Measurements from ENCODE around the gene IRX2. TPM values are rescaled to one million over a fixed set of nuclear protein-coding genes. Genes with fewer than 3 reads are reported as not detected.

Gene IRX2
- total RNA-seq, 1 donor, result 7.2 TPM

- no peaks in the 10 kb centered on the region for H3K4me1 ChIP-seq (ENCODE audit: insufficient read depth, low read length)
These were observed 31.7 kb upstream of the IRX2 start for GRCh38 chr5:2783223-2783622.

DNA sequence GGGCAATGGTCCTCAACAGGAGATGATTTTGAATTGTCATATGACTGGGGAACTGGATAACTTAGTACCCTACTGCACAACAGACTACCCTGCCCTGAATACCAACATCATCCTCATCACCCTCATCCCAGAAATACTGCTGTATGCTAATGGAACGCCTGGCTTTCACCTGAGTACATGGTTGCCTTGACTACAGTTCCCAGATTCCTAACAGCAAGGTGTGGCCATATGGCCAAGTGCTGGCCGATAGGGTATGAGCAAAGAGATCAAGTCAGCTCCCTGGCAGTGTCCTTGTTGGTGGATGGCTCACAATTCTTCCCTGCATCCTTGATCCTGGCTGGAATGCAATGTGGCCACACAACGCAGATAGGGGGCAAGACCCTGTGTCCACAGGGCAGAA lies 31.2 kb upstream of the IRX2 start:
- no peak for DNase-seq (ENCODE audit: insufficient read length, low spot score, missing footprints)
- no peaks in the 10 kb centered on the region for H3K9me3 ChIP-seq (ENCODE audit: low read depth, low read length)
- no peak overlapping the region for H3K4me3 ChIP-seq (ENCODE audit: insufficient read depth, low read length)
- H4K20me1 ChIP-seq (ENCODE audit: insufficient read depth, low read length), result no peaks in the 10 kb centered on the region
- no peaks in the 10 kb centered on the region for H3K79me2 ChIP-seq (ENCODE audit: insufficient read depth, low read length)
- H3K27ac ChIP-seq (ENCODE audit: low read depth, low read length), result no peak overlapping the region
- no peak for TF ChIP-seq CTCF (IDR thresholded peaks at IDR 0.05; ENCODE audit: extremely low read depth, low read depth, low read length)
- H3K4me1 ChIP-seq (ENCODE audit: insufficient read depth, low read length), result no peaks in the 10 kb centered on the region
- no peak overlapping the region for H2AFZ ChIP-seq (ENCODE audit: low read length)
- H3K4me2 ChIP-seq (ENCODE audit: insufficient read depth, low read length), result no peak overlapping the region
- H3K27me3 ChIP-seq (ENCODE audit: insufficient read depth, low read length), result no peaks in the 10 kb centered on the region
- no peaks in the 10 kb centered on the region for H3K36me3 ChIP-seq (ENCODE audit: insufficient read depth, low read length)

More at GRCh38 chr5:2783223-2783622, 31.7 kb upstream of the IRX2 start:
- Histone ChIP-seq H2AFZ (ENCODE audit: low read length) (no peak overlapping the region), H3K27me3 (ENCODE audit: insufficient read depth, low read length) (no peaks in the 10 kb centered on the region), H4K20me1 (ENCODE audit: insufficient read depth, low read length) (no peaks in the 10 kb centered on the region), H3K4me3 (ENCODE audit: insufficient read depth, low read length) (no peak overlapping the region), H3K9me3 (ENCODE audit: low read depth, low read length) (no peaks in the 10 kb centered on the region), H3K27ac (ENCODE audit: low read depth, low read length) (no peak overlapping the region), H3K79me2 (ENCODE audit: insufficient read depth, low read length) (no peaks in the 10 kb centered on the region), H3K36me3 (ENCODE audit: insufficient read depth, low read length) (no peaks in the 10 kb centered on the region), H3K4me2 (ENCODE audit: insufficient read depth, low read length) (no peak overlapping the region)
- no peak for DNase-seq (ENCODE audit: insufficient read length, low spot score, missing footprints)
- TF ChIP-seq CTCF (IDR thresholded peaks at IDR 0.05; ENCODE audit: extremely low read depth, low read depth, low read length), result no peak

- no peak overlapping the region for H3K27ac ChIP-seq (ENCODE audit: low read depth, low read length)
- H2AFZ ChIP-seq (ENCODE audit: low read length), result no peak overlapping the region
- no peaks in the 10 kb centered on the region for H3K79me2 ChIP-seq (ENCODE audit: insufficient read depth, low read length)
- TF ChIP-seq CTCF (IDR thresholded peaks at IDR 0.05; ENCODE audit: extremely low read depth, low read depth, low read length), result no peak
- no peak overlapping the region for H3K4me3 ChIP-seq (ENCODE audit: insufficient read depth, low read length)
- no peaks in the 10 kb centered on the region for H4K20me1 ChIP-seq (ENCODE audit: insufficient read depth, low read length)
- DNase-seq (ENCODE audit: insufficient read length, low spot score, missing footprints), result no peak
- no peaks in the 10 kb centered on the region for H3K4me1 ChIP-seq (ENCODE audit: insufficient read depth, low read length)
- H3K36me3 ChIP-seq (ENCODE audit: insufficient read depth, low read length), result no peaks in the 10 kb centered on the region
- no peaks in the 10 kb centered on the region for H3K27me3 ChIP-seq (ENCODE audit: insufficient read depth, low read length)
- H3K4me2 ChIP-seq (ENCODE audit: insufficient read depth, low read length), result no peak overlapping the region
- H3K9me3 ChIP-seq (ENCODE audit: low read depth, low read length), result no peaks in the 10 kb centered on the region
These were observed 29.1 kb upstream of the IRX2 start for GRCh38 chr5:2780421-2781171.

DNA sequence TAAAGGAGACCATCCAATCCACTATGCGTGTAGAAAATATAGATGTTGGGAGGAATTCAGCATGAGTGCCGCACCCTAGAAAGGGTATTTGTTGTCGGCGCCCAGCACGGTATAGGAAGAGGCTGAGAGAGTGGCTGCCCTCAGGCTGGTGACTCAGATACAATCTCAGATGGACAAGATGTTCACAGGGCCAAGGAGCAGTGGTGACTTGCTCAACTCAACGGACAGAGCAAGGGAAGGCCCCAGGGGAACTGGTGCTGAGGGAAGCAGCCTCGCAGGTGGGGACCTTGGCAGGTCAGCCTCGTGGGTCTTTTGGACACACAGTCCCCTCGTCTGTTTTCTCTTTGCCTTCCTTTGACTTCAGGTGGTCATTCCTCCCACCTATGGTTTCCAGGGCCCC lies 28.0 kb upstream of the IRX2 start:
- Histone ChIP-seq H3K9me3 (ENCODE audit: low read depth, low read length) (no peaks in the 10 kb centered on the region), H2AFZ (ENCODE audit: low read length) (no peak overlapping the region), H3K27ac (ENCODE audit: low read depth, low read length) (no peak overlapping the region), H3K36me3 (ENCODE audit: insufficient read depth, low read length) (no peaks in the 10 kb centered on the region), H4K20me1 (ENCODE audit: insufficient read depth, low read length) (no peaks in the 10 kb centered on the region), H3K27me3 (ENCODE audit: insufficient read depth, low read length) (no peaks in the 10 kb centered on the region), H3K4me1 (ENCODE audit: insufficient read depth, low read length) (no peaks in the 10 kb centered on the region), H3K4me2 (ENCODE audit: insufficient read depth, low read length) (no peak overlapping the region), H3K79me2 (ENCODE audit: insufficient read depth, low read length) (no peaks in the 10 kb centered on the region), H3K4me3 (ENCODE audit: insufficient read depth, low read length) (no peak overlapping the region)
- no peak for TF ChIP-seq CTCF (IDR thresholded peaks at IDR 0.05; ENCODE audit: extremely low read depth, low read depth, low read length)
- no peak for DNase-seq (ENCODE audit: insufficient read length, low spot score, missing footprints)

All from osteoblast (primary cell).